ENCODE data around the gene LAMC2.

GRCh38 chr1:183288583-183288982, 102.5 kb downstream of the LAMC2 start:
- TF ChIP-seq POLR2AphosphoS5 (IDR thresholded peaks at IDR 0.05) (no peak), CTCF (IDR thresholded peaks at IDR 0.05) (no peak)

All from esophagus muscularis mucosa (tissue), 3 donors.